GM18951 (cell line): Measurements from ENCODE around the gene GUK1.

Experiments used
- POLR2A ChIP-seq: IDR thresholded peaks from 4 replicates; pipeline ENCODE4 v1.6.1; 2011; ENCODE audit warnings: mild to moderate bottlenecking; ENCODE audit not compliant: insufficient read length, insufficient read depth; ENCODE audit errors: extremely low read depth
- in situ Hi-C: fragments of 300-500 bp; cut with MboI; formaldehyde crosslinking; loops from one replicate; pipeline ENCODE4 v1.12.0; 2022; ENCODE audit warnings: low sequenced_read_pairs, mixed read lengths, inconsistent platforms; ENCODE audit not compliant: unreplicated experiment

The GUK1 gene

GRCh38 chr1:228125185-228125584, 14.9 kb upstream of the GUK1 start:
- in situ Hi-C loops = no loop called here
- TF ChIP-seq POLR2A = no peak

GRCh38 chr1:228131766-228132165, 8.3 kb upstream of the GUK1 start:
- in situ Hi-C loops = no loop called here
- no peak for TF ChIP-seq POLR2A

- in situ Hi-C loops = no loop called here
- no peak for TF ChIP-seq POLR2A
These were observed 5.5 kb upstream of the GUK1 start for GRCh38 chr1:228134591-228134990.

DNA sequence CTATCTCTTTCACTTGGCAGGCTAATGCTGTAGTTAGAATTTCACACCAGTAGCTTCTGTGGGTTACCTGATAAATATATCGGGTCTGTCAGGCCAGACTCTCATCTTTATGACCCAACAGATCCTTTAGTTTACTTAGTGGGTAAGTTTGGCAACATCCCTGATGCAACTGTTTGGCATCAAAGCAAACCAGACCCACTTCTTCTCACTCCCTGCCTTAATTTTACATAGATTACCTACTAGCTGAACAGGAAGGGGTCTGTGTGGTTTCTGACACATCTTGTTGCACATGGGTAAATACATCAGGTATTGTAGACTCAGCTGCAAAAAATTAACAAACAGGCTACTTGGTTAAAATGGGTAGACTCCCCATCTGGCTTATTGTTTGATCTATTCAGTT, 3.2 kb upstream of the GUK1 start:
- TF ChIP-seq POLR2A = no peak
- in situ Hi-C loops = no loop called here

DNA sequence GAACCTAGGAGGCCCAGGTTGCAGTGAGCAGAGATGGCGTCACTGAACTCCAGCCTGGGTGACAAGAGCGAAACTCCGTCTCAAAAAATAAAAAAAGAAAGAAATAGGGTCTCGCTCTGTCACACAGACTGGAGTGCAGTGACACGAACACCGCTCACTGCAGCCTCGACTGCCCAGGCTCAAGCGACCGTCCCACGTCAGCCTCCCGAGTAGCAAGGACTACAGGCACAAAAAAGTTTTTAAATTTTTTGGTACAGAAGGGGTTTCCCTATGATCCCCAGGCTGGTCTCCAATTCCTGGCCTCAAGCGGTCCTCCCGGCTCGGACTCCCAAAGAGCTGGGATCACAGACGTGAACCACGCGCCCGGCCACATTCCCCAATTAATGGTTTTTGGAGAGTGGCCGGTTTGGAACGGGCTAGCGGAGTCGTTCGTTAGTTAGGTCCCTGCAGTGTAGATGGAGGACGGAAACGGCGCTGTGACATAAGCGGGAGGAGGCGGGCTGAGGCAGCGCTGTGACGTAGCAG, 611 bp upstream of the GUK1 start:
- in situ Hi-C loops = no loop called here
- TF ChIP-seq POLR2A = no peak

GRCh38 chr1:228140724-228141225, 696 bp downstream of the GUK1 start:
- in situ Hi-C loops = no loop called here
- TF ChIP-seq POLR2A = no peak

- no peak for TF ChIP-seq POLR2A
- in situ Hi-C loops = no loop called here
These were observed 1.4 kb downstream of the GUK1 start for GRCh38 chr1:228141226-228142044.

- TF ChIP-seq POLR2A = no peak
- in situ Hi-C loops = no loop called here
These were observed 2.1 kb downstream of the GUK1 start for GRCh38 chr1:228142155-228142691.

- in situ Hi-C loops = no loop called here
- TF ChIP-seq POLR2A = no peak
These were observed 2.6 kb downstream of the GUK1 start for GRCh38 chr1:228142701-228143136.

DNA sequence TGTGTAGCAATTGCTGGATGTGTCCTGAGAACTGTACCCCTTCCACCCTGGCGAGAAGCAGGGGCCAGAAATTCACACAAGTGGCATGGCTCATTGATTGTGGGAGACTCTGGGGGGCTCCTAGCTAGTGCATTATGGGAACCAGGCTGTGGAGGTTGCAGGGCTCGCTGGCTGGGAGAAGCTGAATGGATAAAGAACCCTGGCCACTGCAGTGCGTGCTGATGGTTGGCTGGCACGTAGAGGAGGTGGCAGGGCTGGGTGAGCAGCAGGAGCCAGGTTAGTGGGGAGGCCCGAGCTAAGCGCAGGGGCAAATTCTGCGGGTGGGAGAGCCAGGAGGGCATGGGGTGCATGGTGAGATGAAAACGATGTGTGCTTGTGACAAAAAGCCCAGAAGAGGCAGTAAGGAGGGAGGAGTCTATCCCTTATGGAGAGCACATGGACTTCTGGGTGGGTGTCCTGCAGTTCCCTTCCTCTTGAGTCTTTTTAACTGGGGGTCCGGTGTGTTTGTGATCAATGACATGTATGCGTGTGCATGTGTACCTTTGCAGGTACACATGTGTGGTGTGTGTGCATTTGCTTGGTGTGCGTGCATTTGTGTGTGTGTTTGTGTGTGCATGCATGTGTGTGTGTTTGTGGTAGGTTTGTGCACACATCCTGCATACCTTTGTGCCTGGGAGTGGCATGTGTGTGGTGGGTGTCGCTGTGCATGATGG, 3.6 kb downstream of the GUK1 start:
- in situ Hi-C loops = no loop called here
- TF ChIP-seq POLR2A = no peak

DNA sequence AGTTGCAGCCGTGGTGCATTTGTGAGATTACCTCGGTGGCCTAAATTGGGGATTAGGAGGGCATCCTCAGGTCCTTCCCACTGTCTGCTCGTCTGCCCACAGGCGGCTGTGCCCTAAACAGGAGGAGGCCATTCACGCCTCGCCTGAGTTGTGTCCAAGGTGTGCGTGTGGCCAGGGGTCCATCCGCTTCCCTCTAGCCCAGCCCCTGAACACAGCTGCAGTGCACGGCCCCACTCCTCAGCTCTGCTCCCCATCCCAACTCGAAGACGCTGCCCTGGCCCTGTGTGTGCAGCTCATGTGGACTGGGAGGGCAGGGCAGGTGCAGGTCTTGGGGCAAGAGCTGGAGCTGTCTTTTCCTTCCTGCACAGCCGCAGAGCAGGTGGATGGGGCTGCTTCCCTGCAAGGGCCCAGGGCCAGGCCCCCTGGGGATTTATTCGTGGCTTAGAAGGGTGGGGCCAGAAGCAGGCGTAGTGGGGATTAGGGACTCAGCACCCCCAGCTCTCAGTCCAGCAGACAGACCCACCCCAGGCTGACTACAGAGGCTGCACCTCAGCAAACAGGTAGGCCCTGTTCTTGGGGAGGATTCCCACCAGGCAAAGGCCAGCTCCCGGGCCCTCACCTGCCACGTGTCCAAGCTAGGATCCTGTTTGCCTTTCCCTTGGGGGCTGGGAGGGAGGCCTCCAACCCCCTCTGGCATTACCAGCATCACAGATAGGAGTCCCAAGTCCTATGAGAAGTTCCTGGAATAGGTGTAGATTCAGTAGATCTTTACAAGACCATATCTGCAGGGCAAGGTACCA, 4.3 kb downstream of the GUK1 start:
- TF ChIP-seq POLR2A = no peak
- in situ Hi-C loops = no loop called here

DNA sequence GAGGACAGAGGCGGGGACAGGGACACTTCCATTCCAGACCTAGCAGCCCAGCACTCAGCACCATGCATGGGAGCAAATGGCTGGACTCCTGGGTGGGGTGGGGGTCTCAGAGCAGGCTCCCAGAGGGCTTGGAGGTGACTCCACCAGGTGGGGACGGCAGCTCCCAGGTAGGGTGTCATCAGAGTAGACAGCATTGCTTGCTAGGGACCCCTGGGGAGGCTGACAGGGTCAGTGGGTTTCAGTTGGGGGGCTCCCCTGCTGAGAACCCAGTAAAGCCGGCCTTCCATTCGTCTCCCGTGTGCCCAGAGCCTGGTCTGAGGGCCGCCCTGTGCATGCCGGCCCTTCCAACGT, 4.9 kb downstream of the GUK1 start:
- TF ChIP-seq POLR2A = no peak
- in situ Hi-C loops = no loop called here
